Osteoblast (primary cell): ENCODE measurements around the gene RFX8. TPM values are rescaled to one million over a fixed set of nuclear protein-coding genes. Genes with fewer than 3 reads are reported as not detected.
A peak's percentile ranks its signal among the peaks of the same experiment; 100 is the strongest.

ENCODE experiments used
- DNase-seq: peaks from one replicate; pipeline ENCODE4 v3.0.0; 2011; ENCODE audit warnings: low spot score, mixed read lengths; ENCODE audit not compliant: insufficient read length; ENCODE audit errors: missing footprints
- H2AFZ ChIP-seq: 2 replicates; pipeline ENCODE4 v1.6.0; 2011; ENCODE audit warnings: mild to moderate bottlenecking, low read length
- H3K27ac ChIP-seq: 2 replicates; pipeline ENCODE4 v1.5.1; 2011; ENCODE audit warnings: mild to moderate bottlenecking, low read depth, low read length, moderate library complexity
- H3K27me3 ChIP-seq: 2 replicates; pipeline ENCODE4 v1.6.0; 2012; ENCODE audit warnings: mild to moderate bottlenecking, control low read depth, inconsistent platforms, low read length, moderate library complexity; ENCODE audit not compliant: insufficient read depth
- H3K36me3 ChIP-seq: 2 replicates; pipeline ENCODE4 v1.5.1; 2011; ENCODE audit warnings: mild to moderate bottlenecking, low read length, control low read depth, moderate library complexity; ENCODE audit not compliant: insufficient read depth
- H3K4me1 ChIP-seq: 2 replicates; pipeline ENCODE4 v1.5.1; 2011; ENCODE audit warnings: mild to moderate bottlenecking, low read length, control low read depth, moderate library complexity; ENCODE audit not compliant: insufficient read depth
- H3K4me2 ChIP-seq: 2 replicates; pipeline ENCODE4 v1.6.0; 2011; ENCODE audit warnings: mild to moderate bottlenecking, low read length; ENCODE audit not compliant: insufficient read depth
- H3K4me3 ChIP-seq: fragments of 200-600 bp; sonication (generic); 3 replicates; pipeline ENCODE4 v1.5.1; 2012; ENCODE audit warnings: mild to moderate bottlenecking, low read length, inconsistent platforms; ENCODE audit not compliant: insufficient read depth
- H3K79me2 ChIP-seq: 2 replicates; pipeline ENCODE4 v1.6.0; 2012; ENCODE audit warnings: mild to moderate bottlenecking, low read length, control low read depth, inconsistent platforms; ENCODE audit not compliant: insufficient read depth
- H3K9me3 ChIP-seq: 2 replicates; pipeline ENCODE4 v1.5.1; 2011; ENCODE audit warnings: low read depth, low read length, control low read depth
- H4K20me1 ChIP-seq: 2 replicates; pipeline ENCODE4 v1.6.0; 2012; ENCODE audit warnings: mild to moderate bottlenecking, low read length, control low read depth; ENCODE audit not compliant: insufficient read depth
- total RNA-seq: library from RNA; depleted of rRNA; stranded (reverse); fragments of >200 nt; gene quantifications from 2 replicates; pipeline ENCODE4 v1.2.3, GENCODE V29; 2012
- TF ChIP-seq, protein P1 (sequence below): IDR thresholded peaks from 2 replicates; pipeline ENCODE4 v1.5.1; 2011; ENCODE audit warnings: mild to moderate bottlenecking, low read depth, low read length, moderate library complexity; ENCODE audit errors: extremely low read depth

Gene RFX8
- total RNA-seq, 1 donor = 7.6 TPM

DNA sequence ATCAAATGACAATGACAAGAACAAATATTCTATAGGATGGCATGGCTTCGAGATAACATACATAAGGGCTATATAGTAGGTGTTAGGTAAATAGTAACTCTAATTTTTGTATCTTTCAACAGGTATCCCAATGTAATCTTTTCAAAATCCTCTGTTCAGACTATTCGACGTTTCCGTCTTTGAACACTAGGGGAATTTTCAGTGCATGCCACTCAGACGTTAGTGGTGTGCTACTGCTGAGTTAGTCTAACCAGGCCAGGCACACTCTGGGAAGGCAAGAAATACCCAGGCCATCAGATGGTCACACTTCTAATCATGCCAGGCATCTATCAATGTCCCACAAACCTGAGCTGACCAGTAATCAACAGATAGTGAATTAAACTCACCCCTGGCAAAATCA, 73.0 kb downstream of the RFX8 start:
- no peaks in the 10 kb centered on the region for H4K20me1 ChIP-seq
- no peaks in the 10 kb centered on the region for H3K79me2 ChIP-seq
- H3K9me3 ChIP-seq = no peaks in the 10 kb centered on the region
- H2AFZ ChIP-seq = no peak overlapping the region
- H3K4me1 ChIP-seq = peaks cover 2% of the 10 kb centered on the region
- H3K4me2 ChIP-seq = no peak overlapping the region
- H3K27me3 ChIP-seq = no peaks in the 10 kb centered on the region
- H3K27ac ChIP-seq = no peak overlapping the region
- peaks cover 17% of the 10 kb centered on the region for H3K36me3 ChIP-seq
- DNase-seq = no peak
- TF ChIP-seq, protein P1, sequence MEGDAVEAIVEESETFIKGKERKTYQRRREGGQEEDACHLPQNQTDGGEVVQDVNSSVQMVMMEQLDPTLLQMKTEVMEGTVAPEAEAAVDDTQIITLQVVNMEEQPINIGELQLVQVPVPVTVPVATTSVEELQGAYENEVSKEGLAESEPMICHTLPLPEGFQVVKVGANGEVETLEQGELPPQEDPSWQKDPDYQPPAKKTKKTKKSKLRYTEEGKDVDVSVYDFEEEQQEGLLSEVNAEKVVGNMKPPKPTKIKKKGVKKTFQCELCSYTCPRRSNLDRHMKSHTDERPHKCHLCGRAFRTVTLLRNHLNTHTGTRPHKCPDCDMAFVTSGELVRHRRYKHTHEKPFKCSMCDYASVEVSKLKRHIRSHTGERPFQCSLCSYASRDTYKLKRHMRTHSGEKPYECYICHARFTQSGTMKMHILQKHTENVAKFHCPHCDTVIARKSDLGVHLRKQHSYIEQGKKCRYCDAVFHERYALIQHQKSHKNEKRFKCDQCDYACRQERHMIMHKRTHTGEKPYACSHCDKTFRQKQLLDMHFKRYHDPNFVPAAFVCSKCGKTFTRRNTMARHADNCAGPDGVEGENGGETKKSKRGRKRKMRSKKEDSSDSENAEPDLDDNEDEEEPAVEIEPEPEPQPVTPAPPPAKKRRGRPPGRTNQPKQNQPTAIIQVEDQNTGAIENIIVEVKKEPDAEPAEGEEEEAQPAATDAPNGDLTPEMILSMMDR = peak; percentile 10
- H3K4me3 ChIP-seq = no peak overlapping the region

DNA sequence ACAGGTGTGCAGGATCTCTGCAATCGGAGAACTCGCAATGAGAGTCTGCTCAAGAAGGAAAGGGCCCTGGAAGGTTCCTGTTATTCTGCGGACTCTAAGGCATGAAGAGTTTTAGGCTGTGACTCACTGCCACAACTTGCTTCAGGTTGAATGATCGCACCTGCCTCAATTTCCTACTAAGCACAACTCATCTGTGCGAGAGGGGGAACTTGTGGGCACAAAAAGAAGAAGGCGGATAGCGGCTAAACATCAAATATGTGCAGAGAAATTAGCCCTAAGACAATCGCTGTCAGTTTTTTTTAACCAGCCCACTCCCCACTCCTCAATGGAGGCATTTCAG, 73.6 kb downstream of the RFX8 start:
- Histone ChIP-seq H3K9me3 (no peaks in the 10 kb centered on the region), H3K27ac (no peak overlapping the region), H3K4me1 (peaks cover 8% of the 10 kb centered on the region), H3K79me2 (no peaks in the 10 kb centered on the region), H3K4me2 (no peak overlapping the region), H3K36me3 (peaks cover 17% of the 10 kb centered on the region), H3K27me3 (no peaks in the 10 kb centered on the region), H3K4me3 (no peak overlapping the region), H4K20me1 (no peaks in the 10 kb centered on the region), H2AFZ (no peak overlapping the region)
- no peak for DNase-seq
- TF ChIP-seq, protein P1 = no peak

DNA sequence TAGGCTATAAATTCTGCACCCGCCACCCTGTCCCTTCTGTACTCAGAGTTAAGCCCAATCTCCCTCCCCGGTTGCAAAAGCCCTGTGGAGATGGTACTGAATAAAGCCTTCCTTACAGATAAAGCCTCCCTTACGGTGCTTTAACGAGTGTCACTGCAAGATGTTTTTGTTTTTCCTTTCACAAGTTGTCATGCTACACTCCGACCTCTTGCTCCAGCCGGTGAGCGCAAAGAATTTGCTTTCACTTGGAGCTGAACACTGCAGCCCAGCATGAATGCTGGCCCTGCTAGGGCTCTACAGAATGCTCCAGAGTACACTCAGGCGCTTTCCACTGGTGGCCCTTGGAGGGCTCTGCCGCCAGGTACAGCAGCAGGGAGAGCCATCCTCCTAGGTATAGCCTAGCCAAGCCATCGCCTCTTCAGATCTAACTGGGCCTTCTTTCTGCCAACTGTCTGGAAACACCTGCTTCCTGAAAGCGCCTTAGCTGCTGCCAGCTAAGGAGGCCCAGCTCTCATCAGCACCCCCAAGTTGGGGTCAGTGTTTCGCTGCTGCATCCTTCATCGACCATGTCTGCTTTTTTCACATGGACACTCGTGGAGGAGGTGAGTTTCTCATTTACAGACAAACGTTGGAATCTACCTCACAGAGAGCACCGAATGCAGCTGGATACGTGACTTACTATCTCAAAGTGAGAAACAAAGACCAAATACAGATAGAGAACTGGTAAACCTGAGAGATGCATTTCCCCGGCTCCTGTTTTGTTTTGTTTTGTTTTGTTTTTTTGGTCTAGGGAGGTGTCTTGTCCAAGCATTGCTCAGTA, 74.2 kb downstream of the RFX8 start:
- no peak for DNase-seq

DNA sequence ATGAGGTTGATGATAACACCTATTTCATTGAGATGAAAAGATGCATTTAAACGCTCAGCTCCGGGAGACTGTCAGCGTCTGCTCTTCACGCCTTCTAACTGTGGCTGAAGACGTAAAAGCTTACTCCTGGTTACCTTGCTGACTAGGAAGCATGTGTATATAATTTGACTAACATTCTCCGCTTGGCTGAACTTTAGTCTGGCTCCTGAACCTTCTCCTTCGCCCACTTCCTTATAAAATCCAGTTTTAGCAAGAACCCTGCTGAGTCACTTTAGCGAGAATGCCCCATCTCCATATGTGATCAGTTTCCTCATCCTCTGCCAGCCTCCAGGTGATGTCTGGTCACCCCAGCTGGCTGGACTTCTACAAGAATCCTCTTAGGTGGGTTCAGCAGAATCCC, 74.9 kb downstream of the RFX8 start:
- Histone ChIP-seq H2AFZ (no peak overlapping the region), H3K27ac (no peak overlapping the region), H4K20me1 (no peaks in the 10 kb centered on the region), H3K4me2 (no peak overlapping the region), H3K27me3 (no peaks in the 10 kb centered on the region), H3K36me3 (peaks cover 10% of the 10 kb centered on the region), H3K79me2 (no peaks in the 10 kb centered on the region), H3K4me1 (peaks cover 17% of the 10 kb centered on the region), H3K9me3 (no peaks in the 10 kb centered on the region), H3K4me3 (no peak overlapping the region)
- DNase-seq = no peak
- TF ChIP-seq, protein P1 = no peak

More for the DNA sequence above, 74.2 kb downstream of the RFX8 start:
- Histone ChIP-seq H3K4me2 (no peak overlapping the region), H3K4me3 (no peak overlapping the region), H2AFZ (no peak overlapping the region), H4K20me1 (no peaks in the 10 kb centered on the region), H3K4me1 (peaks cover 13% of the 10 kb centered on the region), H3K27ac (no peak overlapping the region), H3K36me3 (peaks cover 13% of the 10 kb centered on the region), H3K27me3 (no peaks in the 10 kb centered on the region), H3K9me3 (no peaks in the 10 kb centered on the region), H3K79me2 (no peaks in the 10 kb centered on the region)
- TF ChIP-seq, protein P1 = no peak
